H1 (cell line): ENCODE measurements around the gene RNF141. TPM values are rescaled to one million over a fixed set of nuclear protein-coding genes. Genes with fewer than 3 reads are reported as not detected.

Experiments used
- CHD7 ChIP-seq: fragments of 300-600 bp; sonication (generic); IDR thresholded peaks from 2 replicates; pipeline ENCODE4 v1.7.1; 2012; ENCODE audit warnings: low read length, moderate library complexity, mild to moderate bottlenecking, inconsistent platforms; ENCODE audit not compliant: insufficient replicate concordance
- KDM4A ChIP-seq: IDR thresholded peaks from one replicate; pipeline ENCODE4 v1.7.1; 2012; ENCODE audit warnings: low read depth, mild to moderate bottlenecking, moderate library complexity, low read length, inconsistent platforms; ENCODE audit not compliant: severe bottlenecking
- TEAD4 ChIP-seq: IDR thresholded peaks from 2 replicates; pipeline ENCODE4 v1.6.1; 2012; ENCODE audit warnings: low read depth, low read length, inconsistent platforms, mixed read lengths
- polyA plus RNA-seq, 7 experiments: library from polyadenylated mRNA; depleted of rRNA in 3 of 7; stranded (reverse) in 5 of 7; unstranded in 2 of 7; fragments of >200 nt in 5 of 7; fragments of 200-250 nt in 2 of 7; gene quantifications; 1 replicate in 5 of 7; 2 replicates in 1 of 7; 4 replicates in 1 of 7; pipeline versions ENCODE4 v1.2.1 to v1.2.3, GENCODE V29; 2011 to 2013; ENCODE audit warnings: missing spikeins in 2 of 7, mixed read lengths in 2 of 7
- total RNA-seq: library from RNA; stranded (reverse); fragmentation: NEBNext Ultra II Directional; extraction: Animal tissue kit (Norgen Biotek cat#: 25700); gene quantifications from 2 replicates; pipeline ENCODE4 v1.2.1, GENCODE V29; 2021

RNF141 gene
- total and polyA plus RNA-seq, 2 of the 8 experiments (the other 6 are each of a cell fraction or from before 2014, with no cell fraction given), result 8.5 to 22.8 TPM

GRCh38 chr11:10500757-10501684 is 40.0 kb downstream of the RNF141 start (continued):
- TF ChIP-seq CHD7 (no peak), KDM4A (no peak), TEAD4 (no peak)
